ENCODE data around the gene NELFCD. TPM values are rescaled to one million over a fixed set of nuclear protein-coding genes. Genes with fewer than 3 reads are reported as not detected.

Gene NELFCD
- total and polyA plus RNA-seq, 2 donors: 42.2 to 60.6 TPM

DNA sequence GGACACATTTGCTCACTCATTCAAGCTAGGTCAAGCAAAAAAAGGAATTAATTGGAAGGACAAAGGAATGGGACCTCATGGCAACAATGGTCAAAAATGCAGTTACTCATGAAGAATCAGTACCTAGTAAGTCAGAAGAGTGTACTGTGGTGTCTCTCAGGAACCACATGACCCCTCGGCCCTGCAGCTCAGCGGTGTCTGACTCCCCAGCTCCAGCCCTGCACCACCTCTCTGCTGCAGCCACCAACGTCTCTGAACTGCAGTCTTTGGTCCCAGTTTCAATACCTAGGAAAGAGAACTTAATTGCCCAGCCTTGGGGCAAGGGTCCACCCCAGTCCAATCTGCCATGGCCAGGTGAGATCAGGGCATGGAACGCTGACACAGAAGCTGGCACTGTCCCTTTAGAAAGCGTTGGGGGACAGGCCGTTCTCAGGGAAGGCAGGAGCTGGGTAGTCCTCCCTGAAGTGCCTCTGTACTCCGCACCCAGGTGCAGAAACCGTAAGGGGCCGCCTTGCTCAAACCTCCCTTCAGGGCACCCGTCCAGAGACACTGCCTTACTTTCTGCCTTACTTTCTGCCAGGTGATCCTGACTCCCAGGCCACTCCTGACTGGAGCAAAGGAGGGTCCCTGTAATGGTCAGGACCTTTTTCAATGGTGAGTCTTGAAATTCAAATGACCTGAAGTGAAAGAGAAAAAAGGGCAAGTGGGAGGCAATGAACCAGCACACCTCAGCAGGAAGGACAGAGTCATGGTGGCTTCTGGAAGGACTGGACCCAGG is 13.2 kb upstream of the NELFCD start:
- H3K4me1 ChIP-seq (ENCODE audit: control insufficient read depth in 2 of 2, insufficient read depth in 2 of 2, low read length in 2 of 2): no peaks in the 10 kb centered on the region
- no peaks in the 10 kb centered on the region for H3K36me3 ChIP-seq (ENCODE audit: control insufficient read depth in 2 of 2, insufficient read depth in 2 of 2, low read length in 1 of 2)
- WGBS: 87% methylated on average over 10 of the region's 10 CpGs
- H3K9me3 ChIP-seq (ENCODE audit: control insufficient read depth in 2 of 2, insufficient read depth in 1 of 2, low read length in 1 of 2): no peaks in the 10 kb centered on the region
- H3K27ac ChIP-seq (ENCODE audit: low read depth in 1 of 2, low read length in 1 of 2): no peak overlapping the region
- H3K4me3 ChIP-seq (ENCODE audit: low read length in 2 of 2): no peak overlapping the region
- H3K27me3 ChIP-seq (ENCODE audit: control insufficient read depth in 2 of 2, insufficient read depth in 1 of 2, low read length in 1 of 2): peaks cover 0 to 3% of the 10 kb centered on the region in 2 donors
- no peak for DNase-seq (ENCODE audit: low read depth in 6 of 9, low spot score in 9 of 9)

DNA sequence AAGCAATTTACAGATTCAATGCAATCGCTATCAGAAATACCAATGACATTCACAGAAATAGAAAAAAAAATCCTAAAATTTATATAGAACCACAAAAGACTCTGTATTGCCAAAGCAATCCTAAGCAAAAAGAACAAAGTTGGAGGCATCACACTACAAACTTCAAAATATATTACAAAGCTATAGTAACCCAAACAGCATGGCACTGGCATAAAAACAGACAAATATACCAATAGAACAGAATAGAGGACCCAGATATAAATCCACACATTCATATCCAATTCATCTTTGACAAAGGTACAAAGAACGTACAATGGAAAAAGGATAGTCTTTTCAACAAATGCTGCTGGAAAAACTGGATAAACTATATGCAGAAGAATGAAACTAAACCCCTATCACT is 11.6 kb upstream of the NELFCD start:
- Histone ChIP-seq H3K27ac (ENCODE audit: low read depth in 1 of 2, low read length in 1 of 2) (no peak overlapping the region), H3K36me3 (ENCODE audit: control insufficient read depth in 2 of 2, insufficient read depth in 2 of 2, low read length in 1 of 2) (no peaks in the 10 kb centered on the region), H3K4me1 (ENCODE audit: control insufficient read depth in 2 of 2, insufficient read depth in 2 of 2, low read length in 2 of 2) (no peaks in the 10 kb centered on the region), H3K27me3 (ENCODE audit: control insufficient read depth in 2 of 2, insufficient read depth in 1 of 2, low read length in 1 of 2) (peaks cover 0 to 3% of the 10 kb centered on the region in 2 donors), H3K9me3 (ENCODE audit: control insufficient read depth in 2 of 2, insufficient read depth in 1 of 2, low read length in 1 of 2) (no peaks in the 10 kb centered on the region), H3K4me3 (ENCODE audit: low read length in 2 of 2) (no peak overlapping the region)
- 74% methylated on average over 2 of the region's 2 CpGs for WGBS
- no peak for DNase-seq (ENCODE audit: low read depth in 6 of 9, low spot score in 9 of 9)

DNA sequence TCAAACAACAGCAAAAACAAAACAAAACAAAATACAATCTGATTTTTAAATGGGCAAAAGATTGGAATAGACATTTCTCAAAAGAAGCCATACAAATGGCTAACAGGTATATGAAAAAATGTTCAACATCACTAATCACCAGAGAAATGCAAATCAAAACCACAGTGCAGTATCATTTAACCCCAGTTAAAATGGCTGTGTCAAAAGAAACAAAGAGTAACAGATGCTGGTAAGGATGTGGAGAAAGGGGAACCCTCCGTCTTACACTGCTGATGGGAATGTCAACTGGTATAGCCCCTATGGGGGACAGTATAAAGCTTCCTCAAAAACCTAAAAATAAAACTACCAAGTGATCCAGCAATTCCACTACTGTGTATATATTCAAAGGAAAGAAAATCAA is 10.9 kb upstream of the NELFCD start:
- DNase-seq (ENCODE audit: low read depth in 6 of 9, low spot score in 9 of 9): no peak
- Histone ChIP-seq H3K4me3 (ENCODE audit: low read length in 2 of 2) (no peak overlapping the region), H3K27me3 (ENCODE audit: control insufficient read depth in 2 of 2, insufficient read depth in 1 of 2, low read length in 1 of 2) (peaks cover 0 to 3% of the 10 kb centered on the region in 2 donors), H3K36me3 (ENCODE audit: control insufficient read depth in 2 of 2, insufficient read depth in 2 of 2, low read length in 1 of 2) (no peaks in the 10 kb centered on the region), H3K4me1 (ENCODE audit: control insufficient read depth in 2 of 2, insufficient read depth in 2 of 2, low read length in 2 of 2) (no peaks in the 10 kb centered on the region), H3K27ac (ENCODE audit: low read depth in 1 of 2, low read length in 1 of 2) (no peak overlapping the region), H3K9me3 (ENCODE audit: control insufficient read depth in 2 of 2, insufficient read depth in 1 of 2, low read length in 1 of 2) (no peaks in the 10 kb centered on the region)
- 86% methylated on average over 1 of the region's 1 CpG for WGBS

DNA sequence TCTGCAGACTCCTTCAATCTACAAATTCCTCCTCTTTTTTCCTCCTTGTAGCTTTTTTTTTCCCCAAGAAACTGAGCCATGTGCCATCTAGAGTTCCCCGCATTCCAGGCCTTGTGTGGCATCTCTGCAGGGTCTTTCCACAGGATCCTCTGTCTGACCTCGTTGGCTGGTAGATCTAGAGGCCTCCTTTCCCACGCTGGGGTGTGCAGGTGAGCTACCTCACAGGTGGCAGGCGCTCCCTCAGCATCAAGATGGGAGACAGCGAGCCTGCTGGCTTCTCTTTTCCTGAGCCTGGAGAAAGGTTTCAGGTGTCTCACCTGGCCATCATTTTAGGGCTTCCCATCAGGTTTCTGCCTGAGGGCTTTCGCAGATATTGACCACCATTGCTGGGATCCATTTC is 9.6 kb upstream of the NELFCD start:
- WGBS: 90% methylated on average over 6 of the region's 6 CpGs
- Histone ChIP-seq H3K9me3 (ENCODE audit: control insufficient read depth in 2 of 2, insufficient read depth in 1 of 2, low read length in 1 of 2) (no peaks in the 10 kb centered on the region), H3K4me1 (ENCODE audit: control insufficient read depth in 2 of 2, insufficient read depth in 2 of 2, low read length in 2 of 2) (no peaks in the 10 kb centered on the region), H3K36me3 (ENCODE audit: control insufficient read depth in 2 of 2, insufficient read depth in 2 of 2, low read length in 1 of 2) (no peaks in the 10 kb centered on the region), H3K27ac (ENCODE audit: low read depth in 1 of 2, low read length in 1 of 2) (no peak overlapping the region), H3K4me3 (ENCODE audit: low read length in 2 of 2) (no peak overlapping the region), H3K27me3 (ENCODE audit: control insufficient read depth in 2 of 2, insufficient read depth in 1 of 2, low read length in 1 of 2) (no peaks in the 10 kb centered on the region)
- no peak for DNase-seq (ENCODE audit: low read depth in 6 of 9, low spot score in 9 of 9)

DNA sequence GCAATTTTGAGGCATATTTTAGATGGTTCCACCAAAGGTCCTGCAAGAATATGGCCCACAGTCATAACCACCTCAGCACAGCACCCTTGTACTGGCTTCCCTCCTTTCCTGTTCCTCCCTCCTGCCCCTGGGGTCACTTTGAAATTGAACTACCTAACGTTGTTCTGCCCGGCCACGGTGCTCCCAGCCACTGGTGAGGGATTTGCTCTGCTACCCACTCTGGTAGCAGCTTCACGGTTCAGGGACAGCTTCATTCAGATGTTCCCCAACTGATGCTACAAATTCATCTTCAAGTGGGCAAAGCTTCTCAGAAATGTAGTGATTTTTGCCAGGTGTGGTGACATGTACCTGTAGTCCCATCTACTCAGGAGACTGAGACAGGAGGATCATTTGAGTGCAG is 7.9 kb upstream of the NELFCD start:
- Histone ChIP-seq H3K9me3 (ENCODE audit: control insufficient read depth in 2 of 2, insufficient read depth in 1 of 2, low read length in 1 of 2) (no peaks in the 10 kb centered on the region), H3K4me3 (ENCODE audit: low read length in 2 of 2) (no peak overlapping the region)
- 97% methylated on average over 4 of the region's 4 CpGs for WGBS

DNA sequence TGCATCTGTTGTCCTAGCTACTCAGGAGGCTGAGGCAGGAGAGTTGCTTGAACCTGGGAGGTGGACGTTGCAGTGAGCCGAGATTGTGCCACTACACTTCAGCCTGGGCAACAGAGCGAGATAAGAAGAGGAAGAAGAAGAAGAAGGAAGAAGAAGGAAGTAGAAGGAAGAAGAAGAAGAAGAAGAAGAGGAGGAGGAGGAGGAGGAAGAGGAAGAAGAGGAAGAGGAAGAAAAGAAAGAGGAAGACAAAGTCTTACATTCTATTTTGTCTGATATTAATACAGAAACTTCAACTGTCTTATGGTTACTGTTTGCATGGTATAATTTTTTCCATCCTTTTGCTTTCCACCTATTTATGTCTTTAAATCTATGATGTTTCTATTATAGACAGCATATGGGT is 7.2 kb upstream of the NELFCD start:
- Histone ChIP-seq H3K27me3 (ENCODE audit: control insufficient read depth in 2 of 2, insufficient read depth in 1 of 2, low read length in 1 of 2) (no peaks in the 10 kb centered on the region), H3K9me3 (ENCODE audit: control insufficient read depth in 2 of 2, insufficient read depth in 1 of 2, low read length in 1 of 2) (no peaks in the 10 kb centered on the region), H3K4me1 (ENCODE audit: control insufficient read depth in 2 of 2, insufficient read depth in 2 of 2, low read length in 2 of 2) (no peaks in the 10 kb centered on the region), H3K27ac (ENCODE audit: low read depth in 1 of 2, low read length in 1 of 2) (no peak overlapping the region), H3K36me3 (ENCODE audit: control insufficient read depth in 2 of 2, insufficient read depth in 2 of 2, low read length in 1 of 2) (no peaks in the 10 kb centered on the region), H3K4me3 (ENCODE audit: low read length in 2 of 2) (no peak overlapping the region)
- DNase-seq (ENCODE audit: low read depth in 6 of 9, low spot score in 9 of 9): no peak
- 88% methylated on average over 3 of the region's 3 CpGs for WGBS

More for the DNA sequence above, 7.9 kb upstream of the NELFCD start:
- Histone ChIP-seq H3K27me3 (ENCODE audit: control insufficient read depth in 2 of 2, insufficient read depth in 1 of 2, low read length in 1 of 2) (no peaks in the 10 kb centered on the region), H3K4me1 (ENCODE audit: control insufficient read depth in 2 of 2, insufficient read depth in 2 of 2, low read length in 2 of 2) (no peaks in the 10 kb centered on the region), H3K36me3 (ENCODE audit: control insufficient read depth in 2 of 2, insufficient read depth in 2 of 2, low read length in 1 of 2) (no peaks in the 10 kb centered on the region), H3K27ac (ENCODE audit: low read depth in 1 of 2, low read length in 1 of 2) (no peak overlapping the region)
- DNase-seq (ENCODE audit: low read depth in 6 of 9, low spot score in 9 of 9): no peak

DNA sequence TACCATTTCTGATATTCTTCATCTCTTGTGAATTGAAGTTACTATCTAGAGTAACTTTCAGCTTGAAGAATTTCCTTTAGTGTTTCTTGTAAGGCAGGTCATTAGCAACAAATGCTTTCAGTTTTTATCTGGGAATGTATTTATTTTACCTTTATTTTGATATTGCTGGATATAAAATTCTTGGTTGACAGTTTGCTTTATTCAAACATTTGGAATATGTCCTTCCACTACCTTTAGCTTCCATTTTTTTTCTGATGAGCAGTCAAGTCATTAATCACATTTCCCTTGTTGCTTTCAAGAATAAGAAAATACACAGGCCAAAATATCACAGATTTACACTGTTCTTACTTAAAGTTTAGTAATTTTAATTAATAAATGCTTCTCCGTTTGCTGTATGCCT is 5.7 kb upstream of the NELFCD start:
- 99% methylated on average over 1 of the region's 1 CpG for WGBS
- no peak overlapping the region for H3K4me3 ChIP-seq (ENCODE audit: low read length in 2 of 2)
- no peaks in the 10 kb centered on the region for H3K36me3 ChIP-seq (ENCODE audit: control insufficient read depth in 2 of 2, insufficient read depth in 2 of 2, low read length in 1 of 2)
- no peaks in the 10 kb centered on the region for H3K27me3 ChIP-seq (ENCODE audit: control insufficient read depth in 2 of 2, insufficient read depth in 1 of 2, low read length in 1 of 2)
- no peaks in the 10 kb centered on the region for H3K4me1 ChIP-seq (ENCODE audit: control insufficient read depth in 2 of 2, insufficient read depth in 2 of 2, low read length in 2 of 2)
- H3K9me3 ChIP-seq (ENCODE audit: control insufficient read depth in 2 of 2, insufficient read depth in 1 of 2, low read length in 1 of 2): no peaks in the 10 kb centered on the region
- H3K27ac ChIP-seq (ENCODE audit: low read depth in 1 of 2, low read length in 1 of 2): no peak overlapping the region
- DNase-seq (ENCODE audit: low read depth in 6 of 9, low spot score in 9 of 9): no peak

DNA sequence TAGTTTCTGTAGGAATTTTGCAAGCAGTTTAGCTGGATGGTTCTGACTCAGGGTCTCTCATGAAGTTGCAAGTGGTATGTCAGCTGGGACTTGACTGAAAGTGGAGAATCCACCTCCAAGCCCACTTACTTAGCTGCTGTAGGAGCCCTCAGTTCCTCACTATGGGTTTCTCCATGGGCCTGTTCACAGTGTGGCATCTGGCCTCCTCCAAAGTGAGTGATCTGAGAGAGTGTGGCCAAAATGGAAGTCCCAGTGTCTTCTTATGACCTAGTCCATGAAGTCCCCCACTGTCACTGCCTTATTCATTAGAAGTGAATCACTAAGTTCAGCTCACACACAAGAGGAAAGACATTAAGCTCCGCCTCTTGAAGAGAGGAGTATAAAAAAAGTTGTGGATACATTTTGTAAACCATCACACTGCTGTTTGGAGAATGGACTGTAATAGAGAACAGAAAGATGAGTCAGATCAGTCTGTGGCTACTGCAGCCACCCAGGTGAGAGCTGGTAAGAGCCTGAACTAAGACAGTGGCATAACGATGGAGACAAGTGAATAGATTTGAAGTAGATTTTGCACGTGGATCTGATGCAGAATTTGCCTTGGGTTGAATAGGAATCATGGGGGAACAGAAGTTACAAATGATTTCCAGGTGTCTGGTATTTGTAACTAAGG is 4.9 kb upstream of the NELFCD start:
- Histone ChIP-seq H3K36me3 (ENCODE audit: control insufficient read depth in 2 of 2, insufficient read depth in 2 of 2, low read length in 1 of 2) (no peaks in the 10 kb centered on the region), H3K9me3 (ENCODE audit: control insufficient read depth in 2 of 2, insufficient read depth in 1 of 2, low read length in 1 of 2) (no peaks in the 10 kb centered on the region), H3K4me3 (ENCODE audit: low read length in 2 of 2) (no peak overlapping the region), H3K27ac (ENCODE audit: low read depth in 1 of 2, low read length in 1 of 2) (no peak overlapping the region), H3K27me3 (ENCODE audit: control insufficient read depth in 2 of 2, insufficient read depth in 1 of 2, low read length in 1 of 2) (no peaks in the 10 kb centered on the region), H3K4me1 (ENCODE audit: control insufficient read depth in 2 of 2, insufficient read depth in 2 of 2, low read length in 2 of 2) (peaks cover 0 to 5% of the 10 kb centered on the region in 2 donors)
- DNase-seq (ENCODE audit: low read depth in 6 of 9, low spot score in 9 of 9): no peak
- WGBS: 98% methylated on average over 3 of the region's 3 CpGs

DNA sequence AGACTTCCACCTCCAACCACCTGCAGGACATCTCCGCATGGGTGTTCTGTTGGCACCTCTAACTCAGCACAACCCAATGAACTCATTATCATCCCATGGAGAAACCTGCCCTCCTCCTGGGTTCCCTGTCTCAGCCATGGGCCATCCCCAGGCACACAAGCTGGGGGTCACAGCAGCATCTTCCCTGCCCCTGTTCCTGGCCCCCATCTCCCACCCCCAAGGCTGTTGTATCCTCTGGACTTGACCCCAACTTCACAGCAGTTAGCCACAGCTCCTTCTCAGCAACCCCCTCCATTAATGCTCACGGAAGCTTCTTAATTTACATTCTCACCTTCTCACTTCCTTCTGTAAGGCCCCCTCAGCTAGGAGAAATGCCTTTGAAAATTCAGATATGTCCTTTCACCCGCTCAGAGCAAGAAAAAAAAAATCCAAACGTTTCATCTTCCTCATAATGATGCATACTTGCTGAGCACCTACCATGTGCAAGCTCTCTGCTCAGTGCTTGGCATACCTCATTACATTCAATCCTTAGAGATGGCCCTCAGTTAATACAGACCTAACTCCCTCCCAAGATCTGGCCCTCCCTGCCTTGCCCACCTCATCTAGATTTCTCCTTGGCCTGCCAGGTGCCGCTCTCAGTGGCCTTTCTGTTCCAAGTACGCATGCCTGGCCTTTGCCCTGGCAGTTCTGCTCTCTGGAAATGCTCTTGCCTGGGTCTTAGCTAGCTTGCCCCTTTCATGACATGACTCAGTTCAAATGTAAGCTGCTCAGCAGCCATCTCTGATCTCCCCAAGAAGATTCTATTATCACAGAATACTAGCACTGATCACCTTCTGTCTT is 2.5 kb upstream of the NELFCD start:
- H3K27ac ChIP-seq (ENCODE audit: low read depth in 1 of 2, low read length in 1 of 2): no peak overlapping the region
- no peak overlapping the region for H3K4me3 ChIP-seq (ENCODE audit: low read length in 2 of 2)
- DNase-seq (ENCODE audit: low read depth in 6 of 9, low spot score in 9 of 9): no peak
- H3K36me3 ChIP-seq (ENCODE audit: control insufficient read depth in 2 of 2, insufficient read depth in 2 of 2, low read length in 1 of 2): no peaks in the 10 kb centered on the region
- H3K4me1 ChIP-seq (ENCODE audit: control insufficient read depth in 2 of 2, insufficient read depth in 2 of 2, low read length in 2 of 2): peaks cover 8 to 18% of the 10 kb centered on the region in 2 donors
- H3K9me3 ChIP-seq (ENCODE audit: control insufficient read depth in 2 of 2, insufficient read depth in 1 of 2, low read length in 1 of 2): no peaks in the 10 kb centered on the region
- H3K27me3 ChIP-seq (ENCODE audit: control insufficient read depth in 2 of 2, insufficient read depth in 1 of 2, low read length in 1 of 2): no peaks in the 10 kb centered on the region
- WGBS: 83% methylated on average over 6 of the region's 6 CpGs

Measured in thymus (tissue), 11 donors.